IMR-90 (cell line): ENCODE data around the gene CDKN2A. TPM values are rescaled to one million over a fixed set of nuclear protein-coding genes. Genes with fewer than 3 reads are reported as not detected.

Experiments used
- ATAC-seq: fragments of 200-7000 bp; cut with Tn5 transposase; 2 replicates; pipeline ENCODE4 v1.9.1; 2020; ENCODE audit warnings: low read depth, mild to moderate bottlenecking, moderate library complexity
- BruUV-seq: library from RNA; stranded (reverse); fragments of 400-500 nt; replicated peaks from 2 replicates; lab custom pipeline; 2021; lab: Mats Ljungman, UMichigan
- CTCF ChIA-PET: fragments of 300-600 bp; formaldehyde crosslinking; extraction: SDS; loops from one replicate; lab custom pipeline; 2021; ENCODE audit warnings: antibody characterized with exemption; lab: Yijun Ruan, JAX
- POLR2A ChIA-PET: fragments of 300-600 bp; sonication (Branson Sonifier 250); formaldehyde crosslinking; loops from one replicate; lab custom pipeline; 2022; ENCODE audit warnings: antibody characterized with exemption; ENCODE audit not compliant: unreplicated experiment; lab: Charles Lee
- DNase-seq: peaks from one replicate; pipeline ENCODE4 v3.0.0; 2013
- H2AFZ ChIP-seq: replicated peaks from 2 replicates; pipeline ENCODE3; 2013; ENCODE audit warnings: low read length, mild to moderate bottlenecking; ENCODE audit not compliant: poor library complexity
- H2AK5ac ChIP-seq: 2 replicates; pipeline ENCODE4 v1.6.1; 2013; ENCODE audit warnings: low read depth, low read length, inconsistent platforms
- H2AK9ac ChIP-seq: replicated peaks from 2 replicates; pipeline ENCODE3; 2013; ENCODE audit warnings: mild to moderate bottlenecking, low read depth, low read length, moderate library complexity; ENCODE audit not compliant: poor library complexity
- H2BK120ac ChIP-seq: 2 replicates; pipeline ENCODE4 v1.6.1; 2013; ENCODE audit warnings: low read depth, low read length, inconsistent platforms
- H2BK15ac ChIP-seq: 3 replicates; pipeline ENCODE4 v1.6.1; 2013; ENCODE audit warnings: low read depth, low read length, inconsistent platforms
- H2BK20ac ChIP-seq: 2 replicates; pipeline ENCODE4 v1.6.1; 2013; ENCODE audit warnings: low read depth, mild to moderate bottlenecking, inconsistent platforms, low read length, moderate library complexity
- H2BK5ac ChIP-seq: 2 replicates; pipeline ENCODE4 v1.6.1; 2013; ENCODE audit warnings: mild to moderate bottlenecking, low read depth, low read length, inconsistent platforms; ENCODE audit not compliant: poor library complexity, severe bottlenecking
- H3K14ac ChIP-seq: replicated peaks from 2 replicates; pipeline ENCODE4 v1.6.1; 2013; ENCODE audit warnings: low read depth, low read length, inconsistent platforms
- H3K18ac ChIP-seq: 2 replicates; pipeline ENCODE4 v1.6.1; 2013; ENCODE audit warnings: low read depth, low read length, control low read depth
- H3K23ac ChIP-seq: 2 replicates; pipeline ENCODE4 v1.6.1; 2013; ENCODE audit warnings: low read depth, low read length, inconsistent platforms
- H3K27ac ChIP-seq: 2 replicates; pipeline ENCODE4 v1.5.1; 2013; ENCODE audit warnings: mild to moderate bottlenecking, control low read depth, low read length; ENCODE audit not compliant: insufficient read depth
- H3K27me3 ChIP-seq: 2 replicates; pipeline ENCODE4 v1.6.1; 2013; ENCODE audit warnings: low read length; ENCODE audit not compliant: control insufficient read depth, insufficient read depth
- H3K36me3 ChIP-seq: 2 replicates; pipeline ENCODE4 v1.6.1; 2013; ENCODE audit warnings: low read length, mixed read lengths; ENCODE audit not compliant: control insufficient read depth, insufficient read depth
- H3K4ac ChIP-seq: 2 replicates; pipeline ENCODE4 v1.6.1; 2013; ENCODE audit warnings: low read depth, low read length, inconsistent platforms
- H3K4me1 ChIP-seq: 2 replicates; pipeline ENCODE4 v1.6.1; 2013; ENCODE audit warnings: low read length, mixed read lengths; ENCODE audit not compliant: control insufficient read depth, insufficient read depth
- H3K4me2 ChIP-seq: 2 replicates; pipeline ENCODE4 v1.6.1; 2013; ENCODE audit warnings: low read depth, mild to moderate bottlenecking, control low read depth, low read length, moderate library complexity
- H3K4me3 ChIP-seq: 2 replicates; pipeline ENCODE4 v1.5.1; 2013; ENCODE audit warnings: low read depth, mild to moderate bottlenecking, control low read depth, low read length, moderate library complexity; ENCODE audit not compliant: insufficient read depth
- H3K56ac ChIP-seq: 2 replicates; pipeline ENCODE4 v1.6.1; 2013; ENCODE audit warnings: low read length, inconsistent platforms; ENCODE audit not compliant: insufficient read depth; ENCODE audit errors: extremely low read depth
- H3K79me1 ChIP-seq, 2 experiments: 2 replicates each; pipeline ENCODE4 v1.6.1; 2013; ENCODE audit warnings: low read length in 2 of 2, inconsistent platforms in 1 of 2, low read depth in 1 of 2
- H3K9ac ChIP-seq: 2 replicates; pipeline ENCODE4 v1.6.1; 2013; ENCODE audit warnings: low read depth, low read length, control low read depth
- H3K9me1 ChIP-seq: 2 replicates; pipeline ENCODE4 v1.6.1; 2013; ENCODE audit warnings: low read length, inconsistent platforms; ENCODE audit not compliant: insufficient read depth
- H3K9me3 ChIP-seq: 2 replicates; pipeline ENCODE4 v1.6.1; 2013; ENCODE audit warnings: low read length; ENCODE audit not compliant: control insufficient read depth, insufficient read depth
- H4K20me1 ChIP-seq: 2 replicates; pipeline ENCODE4 v1.6.1; 2013; ENCODE audit warnings: low read length, inconsistent platforms; ENCODE audit not compliant: insufficient read depth
- H4K5ac ChIP-seq: 2 replicates; pipeline ENCODE4 v1.6.1; 2013; ENCODE audit warnings: mild to moderate bottlenecking, low read depth, low read length, control low read depth
- H4K8ac ChIP-seq, 2 experiments: 2 replicates each; pipeline ENCODE4 v1.6.1; 2013; ENCODE audit warnings: low read depth in 2 of 2, low read length in 2 of 2, control low read depth in 1 of 2, inconsistent platforms in 1 of 2
- H4K91ac ChIP-seq: 2 replicates; pipeline ENCODE4 v1.6.1; 2013; ENCODE audit warnings: low read depth, low read length, inconsistent platforms; ENCODE audit not compliant: insufficient read depth
- CEBPB ChIP-seq: IDR thresholded peaks from 2 replicates; pipeline ENCODE4 v1.6.1; 2012; ENCODE audit warnings: low read depth, low read length, improper control_type of control experiment
- CHD1 ChIP-seq: IDR thresholded peaks from 2 replicates; pipeline ENCODE4 v1.6.1; 2012; ENCODE audit warnings: low read depth, low read length, improper control_type of control experiment
- CTCF ChIP-seq: conservative IDR thresholded peaks from 2 replicates; pipeline ENCODE4 v1.5.1; 2012; ENCODE audit warnings: mild to moderate bottlenecking, low read depth, low read length, improper control_type of control experiment
- ELK1 ChIP-seq: fragments of 150-350 bp; IDR thresholded peaks from 2 replicates; pipeline ENCODE4 v1.6.1; 2016; ENCODE audit warnings: low read depth, mild to moderate bottlenecking, low read length, moderate library complexity, borderline replicate concordance
- FOS ChIP-seq: fragments of 150-350 bp; IDR thresholded peaks from 2 replicates; pipeline ENCODE4 v1.6.1; 2016; ENCODE audit warnings: low read depth, low read length
- MAFK ChIP-seq: IDR thresholded peaks from 2 replicates; pipeline ENCODE4 v1.6.1; 2012; ENCODE audit warnings: low read depth, low read length, improper control_type of control experiment
- MAZ ChIP-seq: IDR thresholded peaks from 2 replicates; pipeline ENCODE4 v1.6.1; 2012; ENCODE audit warnings: low read depth, mild to moderate bottlenecking, low read length, improper control_type of control experiment, moderate library complexity, borderline replicate concordance
- MXI1 ChIP-seq: IDR thresholded peaks from 2 replicates; pipeline ENCODE4 v1.6.1; 2012; ENCODE audit warnings: low read depth, mild to moderate bottlenecking, low read length, moderate library complexity, borderline replicate concordance
- NFE2L2 ChIP-seq: fragments of 150-350 bp; IDR thresholded peaks from 2 replicates; pipeline ENCODE4 v1.6.1; 2016; ENCODE audit warnings: low read depth, mild to moderate bottlenecking, low read length
- POLR2A ChIP-seq: IDR thresholded peaks from 2 replicates; pipeline ENCODE4 v1.6.1; 2012; ENCODE audit warnings: mild to moderate bottlenecking, low read depth, low read length
- RFX5 ChIP-seq: IDR thresholded peaks from 2 replicates; pipeline ENCODE4 v1.8.0; 2012; ENCODE audit warnings: low read depth, mild to moderate bottlenecking, low read length, moderate library complexity
- SMC3 ChIP-seq: fragments of 150-350 bp; IDR thresholded peaks from 2 replicates; pipeline ENCODE4 v1.6.1; 2016; ENCODE audit warnings: low read depth, mild to moderate bottlenecking, antibody characterized with exemption, low read length, moderate library complexity
- USF2 ChIP-seq: fragments of 150-350 bp; IDR thresholded peaks from 2 replicates; pipeline ENCODE4 v1.6.1; 2017; ENCODE audit warnings: mild to moderate bottlenecking, antibody characterized with exemption, low read length, low read depth
- dilution Hi-C: fragments of 300-500 bp; cut with HindIII; formaldehyde crosslinking; loops from one replicate; pipeline ENCODE4 v1.14.3; 2018; ENCODE audit warnings: low sequenced_read_pairs; ENCODE audit not compliant: unreplicated experiment
- in situ Hi-C: fragments of 300-500 bp; cut with MboI; formaldehyde crosslinking; loops from 3 replicates; pipeline ENCODE4 v1.14.3; 2019; ENCODE audit warnings: low sequenced_read_pairs, inconsistent platforms, mixed read lengths
- intact Hi-C: fragments of 100-400 bp; cut with micrococcal nuclease; formaldehyde crosslinking; loops from 2 replicates; pipeline ENCODE4 v1.10.0; 2022
- polyA plus RNA-seq, 3 experiments: library from polyadenylated mRNA; depleted of rRNA; stranded (reverse); fragments of >200 nt; gene quantifications; 2 replicates each; pipeline ENCODE4 v1.2.3, GENCODE V29; 2012; ENCODE audit warnings: low replicate concordance in 1 of 3
- total RNA-seq: library from RNA; depleted of rRNA; stranded (reverse); fragments of >200 nt; gene quantifications from 2 replicates; pipeline ENCODE4 v1.2.3, GENCODE V29; 2012

The CDKN2A gene
- total and polyA plus RNA-seq, 2 of the 4 experiments (the other 2 are of a cell fraction) = 11.3 to 75.3 TPM

- no peak for TF ChIP-seq SMC3
These were observed 8.1 kb downstream of the CDKN2A start (continued) for GRCh38 chr9:21985964-21986667.

GRCh38 chr9:21984101-21984500 is 10.1 kb downstream of the CDKN2A start:
- Histone ChIP-seq H3K36me3 (no peaks in the 10 kb centered on the region), H3K9me1 (no peaks in the 10 kb centered on the region), H2BK120ac (no peak overlapping the region), H3K4me1 (peaks cover 2% of the 10 kb centered on the region; the same call in 1 of the 2 replicates), H2AK9ac (no peak overlapping the region), H3K79me1 (peaks cover 0 to 3% of the 10 kb centered on the region in 2 experiments; a peak in 1 of 4 replicates), H4K91ac (no peak overlapping the region), H3K27ac (no peak overlapping the region), H3K27me3 (peaks cover 4% of the 10 kb centered on the region), H3K9ac (no peak overlapping the region), H3K14ac (no peak overlapping the region), H4K20me1 (no peaks in the 10 kb centered on the region), H2AK5ac (no peak overlapping the region), H4K5ac (no peak overlapping the region), H2BK20ac (no peak overlapping the region), H3K4me3 (no peak overlapping the region), H3K4me2 (no peak overlapping the region), H4K8ac (no peak overlapping the region), H2AFZ (no peak overlapping the region), H3K4ac (no peak overlapping the region), H3K23ac (no peak overlapping the region), H3K18ac (no peak overlapping the region), H3K9me3 (no peaks in the 10 kb centered on the region), H2BK15ac (no peak overlapping the region), H3K56ac (no peak overlapping the region), H2BK5ac (no peak overlapping the region)
- ChIA-PET CTCF (no interaction called here), POLR2A (no interaction called here)
- in situ Hi-C loops = loop anchor here (25.0 kb wide), 1 partner anchor 397 kb away; no protein-coding TSS in a partner anchor
- dilution Hi-C loops = no loop called here
- ATAC-seq = no peak
- no TSS peak for BruUV-seq
- intact Hi-C loops = no loop called here
- DNase-seq = no peak
- TF ChIP-seq SMC3 (no peak), CTCF (no peak), POLR2A (no peak), CHD1 (no peak), MAZ (no peak), CEBPB (no peak), ELK1 (no peak), USF2 (no peak), NFE2L2 (no peak), MXI1 (no peak), FOS (no peak), MAFK (no peak), RFX5 (no peak)
